Breast epithelium (tissue), 3 donors: Measurements from ENCODE around the gene MKKS.

Source experiments
- POLR2A ChIP-seq: fragments of 450-650 bp; IDR thresholded peaks from one replicate; pipeline ENCODE4 v1.6.1; 2016; ENCODE audit warnings: antibody characterized with exemption, mild to moderate bottlenecking, moderate library complexity
- TF ChIP-seq, protein P1 (sequence below), 3 donors: fragments of 450-650 bp; IDR thresholded peaks; one replicate each; pipeline ENCODE4 v1.5.1; 2016 to 2017; ENCODE audit warnings: antibody characterized with exemption in 3 of 3, mild to moderate bottlenecking in 3 of 3, moderate library complexity in 3 of 3

DNA sequence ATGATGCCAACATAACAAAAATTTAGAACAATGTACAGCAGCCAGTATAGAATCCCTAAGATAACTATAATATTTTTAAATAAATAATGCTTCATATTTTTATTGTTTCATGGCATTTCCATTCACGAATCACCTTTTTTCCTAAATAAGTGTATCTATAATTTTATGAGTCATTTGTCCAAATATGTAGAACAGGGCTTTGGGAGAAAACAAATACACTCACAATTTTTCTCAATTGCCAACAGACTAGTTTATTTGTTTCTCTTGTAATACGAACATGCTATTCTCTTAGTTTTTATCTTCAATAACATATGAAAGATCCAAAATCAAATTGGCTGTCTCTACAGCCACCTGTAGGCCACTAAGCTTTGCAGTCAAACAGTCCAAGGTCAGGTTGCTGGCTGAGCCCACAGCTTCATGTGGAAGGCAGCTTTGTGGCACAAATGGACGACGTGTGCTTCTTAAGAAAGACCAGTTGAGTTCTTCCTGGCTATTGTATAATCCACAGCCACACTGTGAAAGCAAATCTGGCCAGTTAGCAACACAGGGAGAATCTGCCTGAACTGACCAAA is 29.0 kb downstream of the MKKS start:
- TF ChIP-seq, protein P1, sequence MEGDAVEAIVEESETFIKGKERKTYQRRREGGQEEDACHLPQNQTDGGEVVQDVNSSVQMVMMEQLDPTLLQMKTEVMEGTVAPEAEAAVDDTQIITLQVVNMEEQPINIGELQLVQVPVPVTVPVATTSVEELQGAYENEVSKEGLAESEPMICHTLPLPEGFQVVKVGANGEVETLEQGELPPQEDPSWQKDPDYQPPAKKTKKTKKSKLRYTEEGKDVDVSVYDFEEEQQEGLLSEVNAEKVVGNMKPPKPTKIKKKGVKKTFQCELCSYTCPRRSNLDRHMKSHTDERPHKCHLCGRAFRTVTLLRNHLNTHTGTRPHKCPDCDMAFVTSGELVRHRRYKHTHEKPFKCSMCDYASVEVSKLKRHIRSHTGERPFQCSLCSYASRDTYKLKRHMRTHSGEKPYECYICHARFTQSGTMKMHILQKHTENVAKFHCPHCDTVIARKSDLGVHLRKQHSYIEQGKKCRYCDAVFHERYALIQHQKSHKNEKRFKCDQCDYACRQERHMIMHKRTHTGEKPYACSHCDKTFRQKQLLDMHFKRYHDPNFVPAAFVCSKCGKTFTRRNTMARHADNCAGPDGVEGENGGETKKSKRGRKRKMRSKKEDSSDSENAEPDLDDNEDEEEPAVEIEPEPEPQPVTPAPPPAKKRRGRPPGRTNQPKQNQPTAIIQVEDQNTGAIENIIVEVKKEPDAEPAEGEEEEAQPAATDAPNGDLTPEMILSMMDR (IDR thresholded peaks at IDR 0.05): no peak
- TF ChIP-seq POLR2A: no peak
